K562 (cell line): ENCODE measurements around the gene PRR14. TPM values are rescaled to one million over a fixed set of nuclear protein-coding genes. Genes with fewer than 3 reads are reported as not detected.

ENCODE experiments used
- BMI1 ChIP-seq: fragments of 150-350 bp; IDR thresholded peaks from 2 replicates; pipeline ENCODE4 v1.6.1; 2014; ENCODE audit warnings: low read length
- CSDE1 ChIP-seq, 2 experiments: fragments of 450-650 bp; IDR thresholded peaks; 2 replicates each; pipeline ENCODE4 v1.6.1; 2016; ENCODE audit warnings: mild to moderate bottlenecking in 1 of 2
- CTBP1 ChIP-seq: fragments of 450-650 bp; IDR thresholded peaks from 2 replicates; pipeline ENCODE4 v1.6.1; 2016; ENCODE audit warnings: borderline replicate concordance
- DLX4 ChIP-seq: fragments of 250-450 bp; sonication (Bioruptor Pico); IDR thresholded peaks from 2 replicates; pipeline ENCODE4 v1.6.1; 2021; ENCODE audit warnings: mild to moderate bottlenecking
- FOXP4 ChIP-seq: sonication (generic); formaldehyde crosslinking; IDR thresholded peaks from 2 replicates; pipeline ENCODE4 v1.8.0; 2022; ENCODE audit warnings: mild to moderate bottlenecking, missing genetic modification reagents, borderline replicate concordance
- HMG20A ChIP-seq: fragments of 450-650 bp; formaldehyde crosslinking; conservative IDR thresholded peaks from 2 replicates; pipeline ENCODE4 v1.4.0; 2020; ENCODE audit warnings: mild to moderate bottlenecking, mixed read lengths
- KLF13 ChIP-seq: fragments of 450-650 bp; IDR thresholded peaks from 2 replicates; pipeline ENCODE4 v1.6.1; 2016; ENCODE audit warnings: missing genetic modification characterization, low read depth, mild to moderate bottlenecking, missing compliant biosample characterization, moderate library complexity, borderline replicate concordance
- NBN ChIP-seq: fragments of 450-650 bp; IDR thresholded peaks from 2 replicates; pipeline ENCODE4 v1.6.1; 2016; ENCODE audit warnings: low read depth, mild to moderate bottlenecking
- NCOR1 ChIP-seq: fragments of 450-650 bp; IDR thresholded peaks from 2 replicates; pipeline ENCODE4 v1.6.1; 2016; ENCODE audit warnings: mild to moderate bottlenecking, moderate library complexity
- NFE2 ChIP-seq: IDR thresholded peaks from 2 replicates; pipeline ENCODE4 v1.6.1; 2014; ENCODE audit warnings: antibody characterized with exemption, low read depth
- NUFIP1 ChIP-seq: fragments of 450-650 bp; IDR thresholded peaks from 2 replicates; pipeline ENCODE4 v1.6.1; 2018; ENCODE audit not compliant: partially characterized antibody
- PYGO2 ChIP-seq: fragments of 450-650 bp; IDR thresholded peaks from 2 replicates; pipeline ENCODE4 v1.6.1; 2016; ENCODE audit warnings: mild to moderate bottlenecking, missing genetic modification characterization, moderate library complexity, missing compliant biosample characterization
- RAD21 ChIP-seq, 2 experiments: fragments of 250-450 bp in 1 of 2; fragments of 450-650 bp in 1 of 2; sonication (Bioruptor Pico) in 1 of 2; formaldehyde crosslinking in 1 of 2; IDR thresholded peaks in 1 of 2; conservative IDR thresholded peaks in 1 of 2; 2 replicates each; pipeline versions ENCODE4 v1.4.0 to v1.8.0; 2020 to 2022; ENCODE audit warnings: mild to moderate bottlenecking in 2 of 2, moderate library complexity in 1 of 2
- SREBF1 ChIP-seq: fragments of 150-350 bp; IDR thresholded peaks from 2 replicates; pipeline ENCODE4 v1.6.1; 2014; ENCODE audit warnings: antibody characterized with exemption, low read depth, low read length, borderline replicate concordance
- ZNF280A ChIP-seq: fragments of 450-650 bp; IDR thresholded peaks from 2 replicates; pipeline ENCODE4 v1.6.1; 2018; ENCODE audit warnings: mild to moderate bottlenecking, low read depth; ENCODE audit not compliant: partially characterized antibody
- ZNF431 ChIP-seq: sonication (generic); formaldehyde crosslinking; IDR thresholded peaks from 2 replicates; pipeline ENCODE4 v1.8.0; 2022; ENCODE audit warnings: mild to moderate bottlenecking, missing genetic modification reagents
- ZNF639 ChIP-seq, 2 experiments: fragments of 200-800 bp in 1 of 2; sonication (Bioruptor generic) in 1 of 2; sonication (generic) in 1 of 2; formaldehyde crosslinking in 1 of 2; IDR thresholded peaks in 1 of 2; conservative IDR thresholded peaks in 1 of 2; 2 replicates each; pipeline versions ENCODE4 v1.5.0 to v1.6.1; 2016 to 2020; ENCODE audit warnings: missing compliant biosample characterization in 1 of 2, missing genetic modification characterization in 1 of 2, missing genetic modification reagents in 1 of 2
- ZNF695 ChIP-seq: fragments of 450-650 bp; formaldehyde crosslinking; IDR thresholded peaks from 2 replicates; pipeline ENCODE4 v1.4.0; 2020; ENCODE audit warnings: mild to moderate bottlenecking, moderate library complexity
- ZNF707 ChIP-seq: fragments of 250-450 bp; sonication (Bioruptor Pico); conservative IDR thresholded peaks from 2 replicates; pipeline ENCODE4 v1.8.0; 2022; ENCODE audit warnings: inconsistent platforms, mild to moderate bottlenecking, moderate library complexity
- polyA plus RNA-seq, 8 experiments: library from polyadenylated mRNA; depleted of rRNA in 4 of 8; stranded (reverse) in 5 of 8; unstranded in 3 of 8; fragments of >200 nt; fragmentation: Nextera tagmentation in 2 of 8; fragmentation: Illumina TruSeq in 1 of 8; extraction: Ambion mirVana in 2 of 8; extraction: Trizol in 1 of 8; gene quantifications; 2 replicates each; pipeline versions ENCODE4 v1.2.1 to v1.2.3, GENCODE V29; 2011 to 2014; ENCODE audit warnings: inconsistent platforms in 1 of 8, missing spikeins in 1 of 8
- total RNA-seq, 7 experiments: library from RNA; depleted of rRNA in 6 of 7; stranded (reverse); fragments of >200 nt in 6 of 7; fragmentation: Illumina TruSeq in 2 of 7; extraction: Trizol in 2 of 7; gene quantifications; 2 replicates each; pipeline versions ENCODE4 v1.2.1 to v1.2.3, GENCODE V29; 2011 to 2021; ENCODE audit warnings: low replicate concordance in 1 of 7
- TF ChIP-seq, protein P1 (sequence below): fragments of 250-450 bp; sonication (Bioruptor Pico); IDR thresholded peaks from 2 replicates; pipeline ENCODE4 v1.5.0; 2021

PRR14 gene
- total and polyA plus RNA-seq, 9 of the 15 experiments (the other 6 are each of a cell fraction or from before 2014, with no cell fraction given), result 2.2 to 63.1 (median 11.5) TPM

DNA sequence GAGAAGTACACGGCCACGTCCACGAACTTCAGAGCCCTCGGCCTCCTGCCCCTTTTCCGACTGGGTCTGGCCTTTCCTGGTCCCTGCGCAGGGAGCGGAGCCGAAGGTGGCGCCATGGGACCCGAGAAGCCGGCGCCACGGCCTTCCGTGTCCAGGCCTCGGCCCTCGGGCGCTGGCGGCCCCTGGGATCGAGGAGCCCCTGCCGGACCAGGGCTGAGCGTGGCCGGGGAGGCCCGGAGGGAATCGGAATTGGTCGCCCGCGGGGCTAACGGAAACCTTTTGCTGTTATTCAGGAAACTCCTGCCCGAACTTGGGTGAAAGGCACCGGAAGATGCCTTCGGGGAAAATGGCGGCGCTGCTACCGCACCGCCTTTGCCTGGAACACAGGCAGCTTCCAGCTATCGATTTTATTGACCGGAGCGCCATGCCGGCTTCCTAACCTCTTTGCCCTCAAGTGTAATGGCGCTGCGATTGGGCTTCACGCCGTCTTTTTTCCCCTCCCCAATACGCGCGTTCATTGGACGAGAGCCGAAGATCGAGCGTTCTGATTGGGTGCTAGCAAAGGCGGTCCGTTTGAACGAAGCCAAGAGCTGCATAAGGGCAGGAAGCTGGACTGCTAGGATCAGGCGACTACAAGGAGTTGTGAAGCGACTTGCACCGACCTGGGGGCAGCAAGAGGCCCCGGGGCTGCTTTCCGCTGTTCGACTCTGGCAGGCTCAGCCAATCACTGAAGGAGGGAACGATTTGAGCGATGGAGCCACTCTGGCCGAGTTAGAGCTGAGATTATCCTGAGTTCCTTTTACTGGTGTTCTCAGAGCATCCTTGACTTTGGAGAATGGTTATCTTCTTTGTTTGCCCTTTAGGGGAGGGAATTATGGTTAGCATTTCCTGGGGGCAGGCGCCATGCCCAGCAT, 40.6 kb upstream of the PRR14 start, which contains the start of gene ZNF689 (continued):
- TF ChIP-seq, protein P1, sequence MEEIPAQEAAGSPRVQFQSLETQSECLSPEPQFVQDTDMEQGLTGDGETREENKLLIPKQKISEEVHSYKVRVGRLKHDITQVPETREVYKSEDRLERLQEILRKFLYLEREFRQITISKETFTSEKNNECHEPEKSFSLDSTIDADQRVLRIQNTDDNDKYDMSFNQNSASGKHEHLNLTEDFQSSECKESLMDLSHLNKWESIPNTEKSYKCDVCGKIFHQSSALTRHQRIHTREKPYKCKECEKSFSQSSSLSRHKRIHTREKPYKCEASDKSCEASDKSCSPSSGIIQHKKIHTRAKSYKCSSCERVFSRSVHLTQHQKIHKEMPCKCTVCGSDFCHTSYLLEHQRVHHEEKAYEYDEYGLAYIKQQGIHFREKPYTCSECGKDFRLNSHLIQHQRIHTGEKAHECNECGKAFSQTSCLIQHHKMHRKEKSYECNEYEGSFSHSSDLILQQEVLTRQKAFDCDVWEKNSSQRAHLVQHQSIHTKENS (CRISPR knock-in tag), result no peak
- TF ChIP-seq ZNF695 (no peak), BMI1 (no peak), FOXP4 (CRISPR knock-in tag) (peak; percentile 35; the same call in 1 of the 2 replicates), RAD21 (CRISPR knock-in tag; conservative IDR thresholded peaks at IDR 0.05 in 1 of 2, IDR thresholded peaks at IDR 0.05 in 1 of 2) (no peak; a peak in 1 of 4 replicates), ZNF639 (CRISPR knock-in tag; conservative IDR thresholded peaks at IDR 0.05 in 1 of 2, IDR thresholded peaks at IDR 0.05 in 1 of 2) (peak in 1 of 2 experiments; percentile 73; a peak in 1 of 4 replicates), NUFIP1 (no peak), ZNF707 (CRISPR knock-in tag) (no peak; the same call in 1 of the 2 replicates), KLF13 (tag) (0 out of 2 replicates have a peak, but pooled peaks have one; percentile 33), CSDE1 (IDR thresholded peaks at IDR 0.05) (no peak), CTBP1 (peak; percentile 7; the same call in 1 of the 2 replicates), NFE2 (no peak), NBN (no peak), PYGO2 (0 out of 2 replicates have a peak, but pooled peaks have one; percentile 22), DLX4 (CRISPR knock-in tag) (no peak), HMG20A (CRISPR knock-in tag) (no peak), ZNF280A (no peak), NCOR1 (no peak), SREBF1 (no peak), ZNF431 (CRISPR knock-in tag) (no peak)
